Kidney epithelial cell (primary cell): ENCODE data around the gene INPP5J. TPM values are rescaled to one million over a fixed set of nuclear protein-coding genes. Genes with fewer than 3 reads are reported as not detected.
A peak's percentile ranks its signal among the peaks of the same experiment; 100 is the strongest.

ENCODE experiments used
- DNase-seq: peaks from one replicate; pipeline ENCODE4 v3.0.0-alpha.2; 2010; ENCODE audit warnings: low read depth
- H3K27me3 ChIP-seq: 2 replicates; pipeline ENCODE4 v1.6.0; 2011; ENCODE audit warnings: low read length; ENCODE audit not compliant: control insufficient read depth, insufficient read depth
- H3K36me3 ChIP-seq: 2 replicates; pipeline ENCODE4 v1.5.1; 2011; ENCODE audit warnings: low read length; ENCODE audit not compliant: control insufficient read depth, insufficient read depth
- H3K4me3 ChIP-seq: 2 replicates; pipeline ENCODE4 v1.5.1; 2011; ENCODE audit warnings: low read depth, mild to moderate bottlenecking, control low read depth, low read length
- CTCF ChIP-seq: IDR thresholded peaks from 2 replicates; pipeline ENCODE4 v1.5.1; 2011; ENCODE audit warnings: mild to moderate bottlenecking, moderate library complexity, low read length, control low read depth, inconsistent platforms; ENCODE audit not compliant: insufficient read depth, poor library complexity, severe bottlenecking
- total RNA-seq: library from RNA; depleted of rRNA; stranded (reverse); fragments of >200 nt; gene quantifications from 2 replicates; pipeline ENCODE4 v1.2.3, GENCODE V29; 2015

INPP5J gene
- total RNA-seq, 1 donor from 2014 or later: 5.6 TPM

GRCh38 chr22:31104869-31105268, 17.9 kb upstream of the INPP5J start:
- Histone ChIP-seq H3K4me3 (no peak overlapping the region), H3K36me3 (no peaks in the 10 kb centered on the region), H3K27me3 (no peaks in the 10 kb centered on the region)
- no peak for DNase-seq
- TF ChIP-seq CTCF: peak; percentile 54

DNA sequence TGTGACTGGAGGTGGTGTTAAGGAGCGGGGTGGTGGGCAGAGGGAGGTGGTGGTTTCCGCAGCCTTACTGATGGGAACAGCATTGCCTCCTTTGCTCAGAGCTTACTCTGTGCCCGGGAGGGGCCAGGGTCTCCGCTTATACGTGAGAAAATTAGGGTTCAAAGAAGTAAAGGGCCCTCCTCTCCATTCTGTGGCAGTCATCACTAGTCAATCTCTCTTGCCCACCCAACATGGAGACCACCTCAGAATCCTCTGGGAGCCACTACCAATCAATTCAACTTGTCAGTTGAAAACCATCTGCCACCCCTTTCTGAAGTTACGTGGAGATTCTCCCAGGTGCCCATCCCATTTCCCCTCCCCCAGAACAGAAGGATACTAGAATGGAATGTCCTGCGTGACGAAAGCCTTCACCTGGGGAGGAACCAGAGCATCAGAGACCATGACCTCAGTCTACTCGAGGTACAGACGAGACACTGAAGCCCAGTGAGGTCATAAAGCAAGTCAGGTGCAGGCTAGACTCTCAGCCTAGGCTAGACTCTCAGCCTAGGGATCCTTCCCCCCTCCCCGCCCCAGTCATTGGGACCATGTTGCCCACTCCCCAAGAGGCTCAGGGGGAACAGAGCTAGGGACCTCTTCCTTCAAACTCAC, 17.4 kb upstream of the INPP5J start:
- no peak overlapping the region for H3K4me3 ChIP-seq
- TF ChIP-seq CTCF: no peak
- DNase-seq: no peak

GRCh38 chr22:31106001-31106571, 16.7 kb upstream of the INPP5J start:
- Histone ChIP-seq H3K27me3 (no peaks in the 10 kb centered on the region), H3K4me3 (no peak overlapping the region), H3K36me3 (no peaks in the 10 kb centered on the region)
- no peak for TF ChIP-seq CTCF
- no peak for DNase-seq

More for the DNA sequence above, 17.4 kb upstream of the INPP5J start:
- Histone ChIP-seq H3K27me3 (no peaks in the 10 kb centered on the region), H3K36me3 (no peaks in the 10 kb centered on the region)

DNA sequence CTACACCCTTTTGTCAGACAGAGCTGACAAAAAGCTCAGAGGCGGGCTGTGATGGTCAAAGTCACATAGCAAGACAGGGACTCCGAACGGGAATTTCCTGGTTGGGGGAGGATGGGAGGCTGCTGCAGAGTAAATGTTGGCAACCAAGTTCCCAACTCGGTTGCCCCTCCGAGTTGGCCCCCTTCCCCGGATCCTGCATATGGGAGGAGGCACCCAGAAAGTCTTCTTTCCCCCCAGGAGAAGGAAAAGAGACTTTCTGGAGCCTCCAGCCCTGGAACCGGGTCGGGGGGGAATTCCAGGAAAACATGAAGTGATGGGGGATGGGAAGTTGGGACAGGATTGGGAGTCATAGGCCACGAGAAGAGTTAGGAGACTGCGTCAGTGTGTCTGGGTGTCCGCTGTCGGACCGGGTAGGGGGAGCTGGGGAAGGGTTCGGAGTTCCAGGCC, 16.0 kb upstream of the INPP5J start:
- no peak for TF ChIP-seq CTCF
- Histone ChIP-seq H3K27me3 (no peaks in the 10 kb centered on the region), H3K36me3 (no peaks in the 10 kb centered on the region), H3K4me3 (peak overlapping the region; percentile 49)
- DNase-seq: no peak

DNA sequence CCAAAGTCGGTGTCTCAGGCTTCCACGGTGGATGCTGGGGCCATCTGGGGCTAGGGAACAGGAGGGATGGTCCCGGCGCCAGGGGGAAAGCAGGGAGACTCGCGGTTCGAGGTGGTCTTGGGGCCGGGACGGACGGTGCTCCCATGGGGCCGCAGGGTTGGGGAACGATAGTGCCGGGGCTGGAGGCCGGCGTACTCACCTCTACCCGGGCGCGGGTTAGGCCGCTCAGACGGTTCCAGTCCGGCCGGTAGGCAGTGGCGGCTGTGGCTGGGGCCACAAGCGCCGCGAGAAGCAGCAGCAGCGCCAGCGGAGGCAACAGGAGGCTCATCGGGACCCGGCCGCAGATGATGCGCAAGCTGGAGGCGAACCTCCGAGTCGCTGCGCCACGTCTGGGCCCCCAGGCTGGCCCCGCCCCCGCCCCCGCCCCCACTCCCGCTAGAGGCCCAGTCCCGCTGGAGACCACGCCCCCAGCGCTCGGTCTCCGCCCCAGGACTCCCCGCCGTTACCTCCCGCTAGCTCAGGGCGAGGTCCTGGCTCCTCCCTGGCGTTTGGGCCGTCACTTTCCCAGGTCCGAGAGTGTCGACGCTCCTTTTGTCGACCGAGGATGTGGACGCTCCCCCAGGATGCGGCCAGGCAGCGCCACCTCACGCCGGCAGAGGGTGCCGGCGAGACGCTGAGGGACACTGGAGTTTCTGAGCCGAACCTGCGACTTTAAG, 15.4 kb upstream of the INPP5J start, which contains the start of gene SELENOM:
SELENOM (minus strand) TSS at position 391 of the 716 bp plus-strand sequence; CDS start at position 328, 63 bp downstream.
- Histone ChIP-seq H3K36me3 (no peaks in the 10 kb centered on the region), H3K4me3 (peak within 1 kb of the TSS; percentile 49), H3K27me3 (no peaks in the 10 kb centered on the region)
- TF ChIP-seq CTCF: peak; percentile 98
- DNase-seq: peak; percentile 82
